Stimulated activated CD8-positive, alpha-beta memory T cell treated with anti-CD3 and anti-CD28 coated beads, Interleukin-4, amount 100 ng/mL, for 4 hours (primary cell): ENCODE measurements around the gene DHRS13.
"Not testable (repeated sequence)": the region's sequence is repeated elsewhere in the genome, so short reads cannot be mapped to it uniquely, and the experiment has no call there.

Experiments
- DNase-seq, 2 donors: peaks; one replicate each; pipeline ENCODE4 v3.0.0-alpha.2; 2020; ENCODE audit warnings: low read depth in 2 of 2, low spot score in 1 of 2

Gene DHRS13

DNA sequence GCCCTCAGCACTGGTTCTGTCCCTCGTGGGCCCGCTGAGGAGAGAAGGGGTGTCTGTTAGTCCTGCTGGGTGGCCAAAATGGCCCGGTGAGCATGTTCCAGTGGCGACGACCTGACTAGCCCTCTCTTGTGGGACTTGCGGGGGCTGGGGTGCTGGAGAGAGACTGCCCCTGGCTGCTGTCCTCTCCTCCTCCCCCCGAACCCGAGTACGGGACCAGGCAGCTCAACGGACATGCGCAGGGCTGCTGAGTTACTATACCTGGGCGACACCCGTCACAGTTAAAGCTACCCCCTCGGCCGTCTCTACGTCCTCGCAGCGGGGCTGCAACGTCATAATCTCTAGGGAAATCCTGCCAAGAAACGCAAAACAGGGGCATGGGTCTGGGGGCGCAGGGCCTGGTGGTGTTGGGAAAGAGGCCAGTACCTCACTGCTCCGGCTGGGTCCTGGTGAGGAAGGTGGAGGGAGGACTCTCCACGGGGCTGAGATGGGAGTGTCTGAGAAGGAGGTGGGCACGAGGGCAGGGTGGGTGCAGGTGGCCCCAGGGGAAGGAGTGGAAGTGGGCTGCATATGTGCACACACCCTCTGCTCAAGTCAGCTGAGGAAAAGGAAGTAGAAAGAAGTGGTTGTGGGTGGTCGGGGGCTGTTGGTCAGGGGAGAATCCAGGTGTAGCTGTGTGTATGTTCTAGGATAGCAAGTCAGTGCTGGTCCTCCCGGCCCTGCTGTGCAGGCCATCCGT lies 18.7 kb downstream of the DHRS13 start:
- no peak for DNase-seq

DNA sequence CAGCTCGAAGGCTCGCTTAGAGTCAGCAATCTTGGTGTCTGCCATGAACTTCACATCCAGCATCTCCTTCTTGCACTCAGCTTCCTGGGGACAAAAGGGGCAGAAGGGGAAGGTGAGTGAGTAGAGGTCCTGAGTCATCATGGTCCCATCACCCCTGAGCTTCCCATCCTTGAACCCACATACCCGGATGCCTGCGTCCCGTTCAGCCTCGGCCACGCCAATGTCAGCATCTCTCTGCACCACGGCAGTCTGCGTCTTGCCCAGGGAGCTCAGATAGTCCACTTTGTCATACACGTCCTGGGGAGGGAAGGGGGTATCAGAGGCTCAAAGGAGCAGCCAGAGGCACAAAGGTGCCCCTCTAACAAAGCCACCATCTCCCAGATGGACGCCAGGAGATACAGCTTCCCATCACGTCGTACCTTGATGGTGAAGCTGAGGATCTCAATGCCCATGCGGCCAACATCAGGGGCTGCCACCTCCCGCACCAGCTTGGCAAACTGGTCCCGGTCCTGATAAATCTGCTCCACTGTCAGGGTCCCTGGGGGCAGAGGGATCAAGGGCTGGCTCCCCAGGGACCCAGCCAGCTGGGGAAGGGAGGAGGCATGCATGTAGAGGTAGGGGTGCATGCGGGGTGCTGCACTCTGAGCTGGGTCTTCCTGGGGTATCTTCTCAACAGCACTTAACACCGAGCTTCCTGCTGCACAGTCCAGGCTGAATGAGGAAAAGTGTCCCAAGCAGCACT lies 20.6 kb downstream of the DHRS13 start:
- no peak for DNase-seq

GRCh38 chr17:28881533-28882056 lies 21.3 kb downstream of the DHRS13 start:
- DNase-seq: no peak

GRCh38 chr17:28880572-28880945 lies 22.3 kb downstream of the DHRS13 start:
- no peak for DNase-seq

GRCh38 chr17:28879886-28880571 lies 22.9 kb downstream of the DHRS13 start:
- DNase-seq: no peak

- no peak for DNase-seq
Measured at GRCh38 chr17:28878981-28879380, 23.9 kb downstream of the DHRS13 start.

- no peak for DNase-seq
Measured at GRCh38 chr17:28878158-28878910, 24.5 kb downstream of the DHRS13 start.

GRCh38 chr17:28877150-28877711 lies 25.6 kb downstream of the DHRS13 start:
- DNase-seq: not testable (repeated sequence)

- no peak for DNase-seq
Measured at GRCh38 chr17:28875848-28876550, 26.9 kb downstream of the DHRS13 start.

- DNase-seq: no peak
Measured at GRCh38 chr17:28874750-28875149, 28.1 kb downstream of the DHRS13 start.

GRCh38 chr17:28873839-28874238 lies 29.0 kb downstream of the DHRS13 start:
- no peak for DNase-seq

- no peak for DNase-seq
Measured at GRCh38 chr17:28871056-28871579, 31.8 kb downstream of the DHRS13 start.

- no peak for DNase-seq
Measured at GRCh38 chr17:28867276-28867675, 35.6 kb downstream of the DHRS13 start.

DNA sequence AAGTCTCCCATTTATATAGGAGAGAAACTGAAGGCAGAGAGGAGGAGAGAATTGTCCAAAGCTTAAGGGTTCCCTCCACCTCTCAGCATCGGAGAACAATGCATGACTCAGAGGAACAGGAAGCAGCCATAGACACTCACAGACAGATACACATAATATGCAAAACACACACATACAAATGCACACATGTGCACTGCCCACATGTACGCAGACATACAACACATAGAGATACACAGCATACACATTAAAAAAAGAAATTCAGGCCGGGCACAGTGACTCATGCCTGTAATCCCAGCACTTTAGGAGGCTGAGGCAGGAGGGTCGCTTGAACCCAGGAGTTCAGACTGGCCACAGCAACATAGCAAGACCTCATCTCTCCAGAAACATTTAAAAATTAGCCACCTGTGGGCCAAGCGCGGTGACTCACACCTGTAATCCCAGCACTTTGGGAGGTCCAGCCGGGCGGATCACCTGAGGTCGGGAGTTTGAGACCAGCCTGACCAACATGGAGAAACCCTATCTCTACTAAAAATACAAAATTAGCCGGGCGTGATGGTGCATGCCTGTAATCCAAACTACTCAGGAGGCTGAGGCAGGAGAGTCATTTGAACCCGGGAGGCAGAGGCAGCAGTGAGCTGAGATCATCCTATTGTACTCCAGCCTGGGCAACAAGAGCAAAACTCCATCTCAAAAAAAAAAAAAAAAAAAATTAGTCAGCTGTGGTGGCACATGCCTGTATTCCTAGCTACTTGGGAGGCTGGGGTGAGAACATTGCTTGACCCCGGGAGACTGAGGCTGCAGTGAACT lies 36.7 kb downstream of the DHRS13 start:
- DNase-seq: no peak

DNA sequence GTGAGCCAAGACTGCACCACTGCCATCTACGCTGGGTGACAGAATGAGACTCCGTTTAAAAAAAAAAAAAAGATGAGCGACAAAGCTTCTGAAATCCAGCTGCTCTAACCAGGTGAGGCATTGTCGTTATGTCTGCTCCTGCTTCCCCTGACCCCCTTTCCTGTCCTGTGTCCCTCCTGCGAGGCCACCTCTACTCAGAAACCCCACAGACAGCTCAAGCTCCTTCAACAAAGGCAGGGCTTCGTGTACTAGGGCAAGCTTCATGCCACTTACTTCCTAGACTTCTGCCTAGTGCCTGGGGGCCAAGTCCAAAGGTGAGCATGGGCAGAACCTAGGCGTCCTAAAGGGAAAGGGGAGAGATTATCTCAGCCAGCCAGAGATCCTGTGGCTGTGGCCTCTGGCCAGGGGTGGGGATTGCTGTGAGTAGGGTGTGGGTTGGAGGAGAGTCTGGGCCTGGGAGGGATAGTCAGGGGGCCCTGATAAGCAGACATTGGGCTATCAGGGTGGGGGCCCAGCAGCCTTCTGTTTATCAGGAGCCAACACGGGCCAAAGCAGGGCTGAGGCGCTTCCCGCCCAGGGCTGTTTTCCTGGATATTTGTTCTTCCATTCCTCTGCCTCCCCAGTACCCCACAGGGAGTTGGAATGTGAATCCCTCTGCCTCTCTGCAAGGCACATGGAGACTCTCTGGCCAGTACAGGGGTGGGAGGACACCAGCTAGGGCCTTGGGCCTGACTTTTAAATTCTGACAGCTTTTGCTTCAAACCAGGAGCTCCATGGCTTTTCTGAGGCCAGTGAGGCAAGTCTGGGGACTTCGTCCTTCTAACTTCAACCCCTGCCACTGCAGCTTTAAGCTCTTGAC lies 37.7 kb downstream of the DHRS13 start:
- DNase-seq: no peak

DNA sequence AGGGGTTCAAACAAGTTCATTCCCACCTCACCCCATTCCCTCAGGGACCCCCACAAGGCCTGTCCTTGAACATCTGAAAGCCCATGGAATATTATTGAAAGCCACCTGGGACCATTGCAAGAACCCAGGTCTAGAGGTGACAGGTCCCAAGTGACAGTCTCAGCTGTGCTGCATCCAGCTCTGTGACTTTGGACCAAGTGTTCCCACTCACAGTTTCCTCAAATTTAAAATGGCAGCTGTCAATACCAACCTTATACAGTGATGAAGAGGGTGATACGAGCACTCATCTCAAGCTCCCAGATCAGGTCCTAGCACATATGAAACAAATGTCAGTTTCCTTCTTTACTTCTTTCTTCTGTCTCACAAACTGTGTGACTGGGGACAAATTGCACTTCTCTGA lies 38.9 kb downstream of the DHRS13 start:
- DNase-seq: no peak

- DNase-seq: no peak
Measured at GRCh38 chr17:28862561-28862960, 40.3 kb downstream of the DHRS13 start.
